PC-3 (cell line): ENCODE results near the gene CALHM2. TPM values are rescaled to one million over a fixed set of nuclear protein-coding genes. Genes with fewer than 3 reads are reported as not detected.

Source experiments
- ATAC-seq: fragments of 200-7000 bp; cut with Tn5 transposase; 2 replicates; pipeline ENCODE4 v1.9.1; 2020; ENCODE audit warnings: mild to moderate bottlenecking, moderate library complexity
- BruUV-seq: library from RNA; stranded (reverse); fragments of 400-500 nt; replicated peaks from 2 replicates; lab custom pipeline; 2021; lab: Mats Ljungman, UMichigan
- CTCF ChIA-PET: fragments of 300-600 bp; sonication (Branson Sonifier 250); formaldehyde crosslinking; loops from one replicate; lab custom pipeline; 2022; ENCODE audit warnings: antibody characterized with exemption; lab: Charles Lee
- POLR2A ChIA-PET: fragments of 300-600 bp; sonication (Branson Sonifier 250); formaldehyde crosslinking; loops from one replicate; lab custom pipeline; 2022; ENCODE audit warnings: antibody characterized with exemption; ENCODE audit not compliant: unreplicated experiment; lab: Charles Lee
- DNase-seq: peaks from one replicate; pipeline ENCODE4 v3.0.0-alpha.2; 2015
- H2AFZ ChIP-seq: fragments of 300-600 bp; sonication (generic); 2 replicates; pipeline ENCODE4 v1.6.0; 2016; ENCODE audit warnings: antibody characterized with exemption, low read length
- H3F3A ChIP-seq: fragments of 300-600 bp; sonication (generic); one replicate; pipeline ENCODE4 v1.6.0; 2017; ENCODE audit warnings: antibody characterized with exemption, low read length, control low read depth, mild to moderate bottlenecking; ENCODE audit not compliant: unreplicated experiment
- H3K27ac ChIP-seq: fragments of 300-600 bp; sonication (generic); 2 replicates; pipeline ENCODE4 v1.5.1; 2016; ENCODE audit warnings: mild to moderate bottlenecking, low read length
- H3K27me3 ChIP-seq: fragments of 300-600 bp; sonication (generic); 2 replicates; pipeline ENCODE4 v1.6.1; 2016; ENCODE audit warnings: low read length, mixed read lengths
- H3K36me3 ChIP-seq: fragments of 300-600 bp; sonication (generic); 2 replicates; pipeline ENCODE4 v1.6.1; 2016; ENCODE audit warnings: low read depth, mixed run types, low read length, mixed read lengths
- H3K4me1 ChIP-seq: fragments of 300-600 bp; sonication (generic); 2 replicates; pipeline ENCODE4 v1.5.1; 2016; ENCODE audit warnings: low read length; ENCODE audit not compliant: insufficient read depth
- H3K4me2 ChIP-seq: fragments of 300-600 bp; sonication (generic); 2 replicates; pipeline ENCODE4 v1.6.0; 2016; ENCODE audit warnings: low read length
- H3K4me3 ChIP-seq: fragments of 300-600 bp; sonication (generic); 2 replicates; pipeline ENCODE4 v1.5.1; 2016; ENCODE audit warnings: mild to moderate bottlenecking, low read length, mixed read lengths
- H3K79me2 ChIP-seq: fragments of 300-600 bp; sonication (generic); 2 replicates; pipeline ENCODE4 v1.6.1; 2017; ENCODE audit warnings: low read length, mixed read lengths
- H3K9ac ChIP-seq: fragments of 300-600 bp; sonication (generic); 2 replicates; pipeline ENCODE4 v1.6.0; 2016; ENCODE audit warnings: mild to moderate bottlenecking, low read length
- H3K9me2 ChIP-seq: fragments of 300-600 bp; sonication (generic); replicated peaks from 2 replicates; pipeline ENCODE4 v1.6.1; 2016; ENCODE audit warnings: mixed run types, low read length, mixed read lengths
- H3K9me3 ChIP-seq: fragments of 300-600 bp; sonication (generic); 2 replicates; pipeline ENCODE4 v1.6.1; 2016; ENCODE audit warnings: low read length, mixed read lengths
- H4K20me1 ChIP-seq: fragments of 300-600 bp; sonication (generic); 2 replicates; pipeline ENCODE4 v1.6.1; 2016; ENCODE audit warnings: low read length, mixed read lengths
- CTCF ChIP-seq: fragments of 300-600 bp; sonication (generic); conservative IDR thresholded peaks from 2 replicates; pipeline ENCODE4 v1.5.1; 2017; ENCODE audit warnings: antibody characterized with exemption, low read depth, mild to moderate bottlenecking, low read length
- EZH2 ChIP-seq: fragments of 300-600 bp; sonication (generic); IDR thresholded peaks from one replicate; pipeline ENCODE4 v1.6.1; 2017; ENCODE audit warnings: antibody characterized with exemption, mild to moderate bottlenecking, low read length; ENCODE audit not compliant: unreplicated experiment
- EZH2phosphoT487 ChIP-seq: fragments of 300-600 bp; sonication (generic); IDR thresholded peaks from 2 replicates; pipeline ENCODE4 v1.6.1; 2018; ENCODE audit warnings: mild to moderate bottlenecking, antibody characterized with exemption, low read length, borderline replicate concordance
- intact Hi-C: fragments of 100-400 bp; cut with micrococcal nuclease; formaldehyde crosslinking; loops from 2 replicates; pipeline ENCODE4 v1.9.0; 2023
- total RNA-seq: library from RNA; depleted of rRNA; stranded (reverse); fragments of >200 nt; gene quantifications from 2 replicates; pipeline ENCODE4 v1.2.3, GENCODE V29; 2014

The CALHM2 gene
- total RNA-seq, 1 experiment from 2014 or later, result 1.3 TPM

- Histone ChIP-seq H4K20me1 (no peaks in the 10 kb centered on the region), H3K9me2 (no peaks in the 10 kb centered on the region), H3F3A (no peaks in the 10 kb centered on the region), H3K9me3 (no peaks in the 10 kb centered on the region), H2AFZ (no peak overlapping the region), H3K27me3 (peaks cover 3% of the 10 kb centered on the region), H3K9ac (no peak overlapping the region), H3K4me1 (peaks cover 10% of the 10 kb centered on the region), H3K36me3 (no peaks in the 10 kb centered on the region), H3K4me2 (no peak overlapping the region), H3K79me2 (no peaks in the 10 kb centered on the region), H3K4me3 (no peak overlapping the region), H3K27ac (no peak overlapping the region)
- no peak for ATAC-seq
- POLR2A ChIA-PET, result no interaction called here
- intact Hi-C loops, result no loop called here
- TF ChIP-seq EZH2 (no peak), CTCF (no peak), EZH2phosphoT487 (no peak)
- DNase-seq, result no peak
- BruUV-seq, result no TSS peak
- CTCF ChIA-PET, result no interaction called here
Measured at GRCh38 chr10:103500481-103500880, 48.3 kb upstream of the CALHM2 start.

GRCh38 chr10:103499881-103500280, 47.7 kb upstream of the CALHM2 start:
- POLR2A ChIA-PET, result no interaction called here

More at GRCh38 chr10:103499881-103500280, 47.7 kb upstream of the CALHM2 start:
- peaks cover 9% of the 10 kb centered on the region for H3K27me3 ChIP-seq
- H3K9me3 ChIP-seq, result no peaks in the 10 kb centered on the region
- CTCF ChIA-PET, result no interaction called here
- ATAC-seq (no peak), DNase-seq (no peak)
- no peaks in the 10 kb centered on the region for H3K9me2 ChIP-seq
- no peaks in the 10 kb centered on the region for H3K36me3 ChIP-seq
- no peaks in the 10 kb centered on the region for H4K20me1 ChIP-seq
- no TSS peak for BruUV-seq
- H3K4me1 ChIP-seq, result peaks cover 10% of the 10 kb centered on the region
- H3K9ac ChIP-seq, result no peak overlapping the region
- no peak overlapping the region for H2AFZ ChIP-seq
- H3K79me2 ChIP-seq, result no peaks in the 10 kb centered on the region
- H3K27ac ChIP-seq, result no peak overlapping the region
- intact Hi-C loops, result no loop called here
- no peaks in the 10 kb centered on the region for H3F3A ChIP-seq
- no peak overlapping the region for H3K4me2 ChIP-seq
- no peak for TF ChIP-seq EZH2
- TF ChIP-seq EZH2phosphoT487, result no peak
- TF ChIP-seq CTCF, result no peak
- no peak overlapping the region for H3K4me3 ChIP-seq
